Left lung (tissue), 10 donors: ENCODE measurements around the gene ZNF862. TPM values are rescaled to one million over a fixed set of nuclear protein-coding genes. Genes with fewer than 3 reads are reported as not detected.
A peak's percentile ranks its signal among the peaks of the same experiment; 100 is the strongest.

Experiments
- ATAC-seq: fragments of 200-7000 bp; cut with Tn5 transposase; one replicate; pipeline ENCODE4 v1.9.1; 2020; ENCODE audit warnings: moderate library complexity
- DNase-seq, 4 donors: peaks; one replicate each; pipeline ENCODE4 v3.0.0-alpha.2; 2013 to 2020
- H3K27ac ChIP-seq, 2 donors: fragments of 200-600 bp; sonication (generic) in 1 of 2; one replicate each; pipeline versions ENCODE4 v1.5.0 to v1.8.0; 2020 to 2021
- H3K27me3 ChIP-seq, 2 donors: fragments of 200-600 bp; sonication (generic) in 1 of 2; one replicate each; pipeline versions ENCODE4 v1.5.0 to v1.8.0; 2020 to 2021
- H3K36me3 ChIP-seq, 2 donors: fragments of 200-600 bp; sonication (generic) in 1 of 2; one replicate each; pipeline versions ENCODE4 v1.5.0 to v1.8.0; 2020 to 2021
- H3K4me1 ChIP-seq, 2 donors: fragments of 200-600 bp; one replicate each; pipeline ENCODE4 v1.8.0; 2021
- H3K4me3 ChIP-seq, 2 donors: fragments of 200-600 bp; sonication (generic) in 1 of 2; one replicate each; pipeline versions ENCODE4 v1.5.0 to v1.8.0; 2020 to 2021; ENCODE audit warnings: mild to moderate bottlenecking in 1 of 2
- H3K9me3 ChIP-seq, 2 donors: fragments of 200-600 bp; sonication (generic) in 1 of 2; one replicate each; pipeline versions ENCODE4 v1.5.0 to v1.8.0; 2020 to 2021
- intact Hi-C, 2 donors: fragments of 100-400 bp; cut with DNase I; formaldehyde crosslinking; loops; one replicate each; pipeline versions ENCODE4 v1.11.2 to v1.14.2; 2022
- polyA plus RNA-seq, 6 donors: library from polyadenylated mRNA; unstranded; fragments of 120-200 nt; gene quantifications; one replicate each; pipeline ENCODE4 v1.2.1, GENCODE V29; 2013; ENCODE audit not compliant: insufficient read length in 6 of 6
- total RNA-seq, 2 donors: library from RNA; stranded (reverse); fragmentation: NEBNext Ultra II Directional; extraction: Animal tissue kit (Norgen Biotek cat#: 25700); gene quantifications; one replicate each; pipeline ENCODE4 v1.2.1, GENCODE V29; 2021
- TF ChIP-seq, protein P1 (sequence below), 2 donors: fragments of 200-600 bp; sonication (generic) in 1 of 2; IDR thresholded peaks; one replicate each; pipeline versions ENCODE4 v1.5.0 to v1.8.0; 2021; ENCODE audit warnings: antibody characterized with exemption in 2 of 2
- donor health status: DM: no; HTN: yes; CAD: no.
- donor health status: DM: no; HTN: no; CAD: no.

ZNF862 gene
- total and polyA plus RNA-seq, 8 donors: 9.8 to 27.8 (median 23.9) TPM

GRCh38 chr7:149796287-149796860 is 41.8 kb upstream of the ZNF862 start:
- no peaks in the 10 kb centered on the region for H3K9me3 ChIP-seq
- intact Hi-C loops: no loop called here
- TF ChIP-seq, protein P1, sequence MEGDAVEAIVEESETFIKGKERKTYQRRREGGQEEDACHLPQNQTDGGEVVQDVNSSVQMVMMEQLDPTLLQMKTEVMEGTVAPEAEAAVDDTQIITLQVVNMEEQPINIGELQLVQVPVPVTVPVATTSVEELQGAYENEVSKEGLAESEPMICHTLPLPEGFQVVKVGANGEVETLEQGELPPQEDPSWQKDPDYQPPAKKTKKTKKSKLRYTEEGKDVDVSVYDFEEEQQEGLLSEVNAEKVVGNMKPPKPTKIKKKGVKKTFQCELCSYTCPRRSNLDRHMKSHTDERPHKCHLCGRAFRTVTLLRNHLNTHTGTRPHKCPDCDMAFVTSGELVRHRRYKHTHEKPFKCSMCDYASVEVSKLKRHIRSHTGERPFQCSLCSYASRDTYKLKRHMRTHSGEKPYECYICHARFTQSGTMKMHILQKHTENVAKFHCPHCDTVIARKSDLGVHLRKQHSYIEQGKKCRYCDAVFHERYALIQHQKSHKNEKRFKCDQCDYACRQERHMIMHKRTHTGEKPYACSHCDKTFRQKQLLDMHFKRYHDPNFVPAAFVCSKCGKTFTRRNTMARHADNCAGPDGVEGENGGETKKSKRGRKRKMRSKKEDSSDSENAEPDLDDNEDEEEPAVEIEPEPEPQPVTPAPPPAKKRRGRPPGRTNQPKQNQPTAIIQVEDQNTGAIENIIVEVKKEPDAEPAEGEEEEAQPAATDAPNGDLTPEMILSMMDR (IDR thresholded peaks at IDR 0.05): no peak
- no peak for DNase-seq
- H3K4me3 ChIP-seq: no peak overlapping the region
- peaks cover 0 to 9% of the 10 kb centered on the region in 2 donors for H3K27me3 ChIP-seq
- H3K27ac ChIP-seq: no peak overlapping the region
- H3K4me1 ChIP-seq: no peaks in the 10 kb centered on the region
- no peaks in the 10 kb centered on the region for H3K36me3 ChIP-seq
- no peak for ATAC-seq

DNA sequence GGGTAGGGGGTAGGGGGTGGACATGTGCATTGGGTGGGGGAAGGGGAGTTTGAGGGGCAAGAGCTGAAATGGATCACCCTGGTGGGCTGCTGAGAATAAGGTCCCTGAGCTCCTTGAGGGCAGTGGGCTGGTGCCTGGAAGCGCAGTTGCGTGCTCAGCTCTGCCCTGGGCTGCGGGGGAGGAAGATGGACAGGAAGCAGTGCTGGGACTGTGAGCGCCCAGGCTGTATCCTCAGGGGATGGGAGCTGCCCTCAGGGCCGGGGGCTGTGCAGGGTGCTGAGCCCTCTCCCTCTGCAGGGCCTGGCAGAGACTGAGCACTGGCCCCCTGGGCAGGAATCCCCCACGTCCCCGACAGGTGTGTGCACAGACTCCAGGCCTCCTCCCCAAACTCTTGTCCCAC is 40.4 kb upstream of the ZNF862 start:
- H3K27ac ChIP-seq: no peak overlapping the region
- H3K27me3 ChIP-seq: no peaks in the 10 kb centered on the region
- TF ChIP-seq, protein P1 (IDR thresholded peaks at IDR 0.05): no peak
- no peaks in the 10 kb centered on the region for H3K36me3 ChIP-seq
- no peaks in the 10 kb centered on the region for H3K4me1 ChIP-seq
- intact Hi-C loops: no loop called here
- no peak overlapping the region for H3K4me3 ChIP-seq
- DNase-seq: no peak
- no peak for ATAC-seq
- no peaks in the 10 kb centered on the region for H3K9me3 ChIP-seq

DNA sequence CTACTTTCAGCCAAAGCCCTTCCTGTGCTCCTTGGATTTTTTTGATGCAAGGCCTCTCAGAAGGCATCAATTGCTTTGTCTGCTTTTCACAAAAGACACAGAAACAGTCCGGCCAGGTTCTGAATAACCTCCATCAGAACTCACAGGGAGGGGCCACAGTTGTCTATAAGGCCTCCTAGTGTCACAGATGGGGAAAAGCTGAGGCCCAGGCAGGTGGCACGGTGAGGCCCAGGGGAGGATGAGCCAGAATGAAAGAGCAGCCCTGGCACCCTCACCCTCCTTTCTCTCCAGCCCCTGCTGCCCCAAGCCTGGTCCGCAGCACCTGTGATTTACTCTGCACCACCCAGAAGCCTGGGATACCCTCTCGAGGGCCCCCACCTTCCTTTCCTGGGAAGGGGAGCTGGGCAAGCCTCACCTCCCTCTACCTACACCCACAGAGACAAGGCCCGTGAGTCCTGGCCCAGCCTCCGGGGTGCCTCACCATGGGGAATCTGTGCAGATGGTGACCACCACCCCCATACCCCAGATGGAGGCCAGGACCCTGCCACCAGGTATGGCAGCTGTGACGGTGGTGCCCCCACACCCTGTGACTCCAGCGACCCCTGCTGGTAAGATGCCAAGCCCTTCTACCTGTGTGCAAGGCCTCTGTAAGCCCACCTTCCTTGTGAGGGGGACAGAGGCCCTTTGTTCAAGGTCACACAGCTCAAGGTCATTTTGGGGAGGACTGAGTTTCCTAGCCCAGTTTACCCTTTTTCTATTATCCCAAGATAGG is 38.6 kb upstream of the ZNF862 start:
- Histone ChIP-seq H3K4me1 (no peaks in the 10 kb centered on the region), H3K27me3 (no peaks in the 10 kb centered on the region), H3K27ac (no peak overlapping the region), H3K36me3 (no peaks in the 10 kb centered on the region), H3K9me3 (no peaks in the 10 kb centered on the region), H3K4me3 (no peak overlapping the region)
- TF ChIP-seq, protein P1 (IDR thresholded peaks at IDR 0.05): peak in 1 of 2 donors; percentile 54
- DNase-seq (peak in 1 of 4 donors; percentile 27), ATAC-seq (peak; percentile 27)
- intact Hi-C loops: no loop called here

DNA sequence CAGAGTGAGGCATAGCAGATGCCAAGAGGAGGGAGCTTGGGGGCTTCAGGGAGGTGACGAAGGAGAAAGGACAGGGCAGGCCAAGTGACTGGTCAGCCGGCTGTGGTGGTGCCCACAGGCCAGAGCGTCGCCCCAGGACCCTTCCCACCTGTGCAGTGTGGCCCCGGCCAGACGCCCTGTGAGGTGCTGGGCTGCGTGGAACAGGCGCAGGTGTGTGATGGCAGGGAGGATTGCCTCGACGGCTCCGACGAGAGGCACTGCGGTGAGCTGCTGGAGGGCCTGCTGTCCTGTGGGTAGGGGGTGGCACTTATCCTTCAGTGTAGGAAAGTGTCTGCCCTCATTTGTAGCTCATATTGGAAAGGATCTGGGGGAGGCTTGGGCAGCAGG is 38.0 kb upstream of the ZNF862 start:
- no peaks in the 10 kb centered on the region for H3K4me1 ChIP-seq
- DNase-seq: no peak
- no peaks in the 10 kb centered on the region for H3K9me3 ChIP-seq
- no peak overlapping the region for H3K4me3 ChIP-seq
- no peaks in the 10 kb centered on the region for H3K36me3 ChIP-seq
- TF ChIP-seq, protein P1 (IDR thresholded peaks at IDR 0.05): no peak
- no peaks in the 10 kb centered on the region for H3K27me3 ChIP-seq
- intact Hi-C loops: no loop called here
- no peak overlapping the region for H3K27ac ChIP-seq
- no peak for ATAC-seq

DNA sequence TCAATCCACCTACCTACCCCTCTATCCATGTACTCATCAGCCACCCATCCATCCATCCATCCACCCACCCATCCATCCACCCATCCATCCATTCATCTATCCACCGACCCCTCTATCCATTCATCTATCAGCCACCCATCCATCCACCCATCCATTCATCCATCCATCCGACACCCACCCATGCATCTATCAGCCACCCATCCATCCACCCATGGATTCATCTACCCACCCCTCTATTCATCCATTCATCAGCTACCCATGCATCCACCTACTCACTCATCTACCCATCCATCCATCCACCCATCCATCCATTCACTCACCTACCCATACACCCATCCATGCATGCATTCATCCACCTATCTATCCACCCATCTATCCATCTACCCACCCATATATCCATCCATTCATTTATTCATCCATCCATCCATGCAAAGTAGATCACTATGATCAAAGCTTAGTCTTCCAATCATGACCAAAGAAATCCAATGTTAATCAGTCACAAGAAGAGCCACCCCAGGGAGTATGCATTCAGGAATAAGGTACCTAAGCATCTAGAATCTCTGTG is 37.1 kb upstream of the ZNF862 start:
- Histone ChIP-seq H3K36me3 (no peaks in the 10 kb centered on the region), H3K27me3 (no peaks in the 10 kb centered on the region), H3K27ac (no peak overlapping the region), H3K4me3 (no peak overlapping the region), H3K4me1 (no peaks in the 10 kb centered on the region), H3K9me3 (no peaks in the 10 kb centered on the region)
- intact Hi-C loops: no loop called here
- no peak for DNase-seq
- TF ChIP-seq, protein P1 (IDR thresholded peaks at IDR 0.05): no peak
- ATAC-seq: no peak
